ENCODE measurements around the gene SRF. TPM values are rescaled to one million over a fixed set of nuclear protein-coding genes. Genes with fewer than 3 reads are reported as not detected.

SRF gene
- total and polyA plus RNA-seq, 2 of the 4 experiments (the other 2 are of a cell fraction), result 20.6 to 56.3 TPM

DNA sequence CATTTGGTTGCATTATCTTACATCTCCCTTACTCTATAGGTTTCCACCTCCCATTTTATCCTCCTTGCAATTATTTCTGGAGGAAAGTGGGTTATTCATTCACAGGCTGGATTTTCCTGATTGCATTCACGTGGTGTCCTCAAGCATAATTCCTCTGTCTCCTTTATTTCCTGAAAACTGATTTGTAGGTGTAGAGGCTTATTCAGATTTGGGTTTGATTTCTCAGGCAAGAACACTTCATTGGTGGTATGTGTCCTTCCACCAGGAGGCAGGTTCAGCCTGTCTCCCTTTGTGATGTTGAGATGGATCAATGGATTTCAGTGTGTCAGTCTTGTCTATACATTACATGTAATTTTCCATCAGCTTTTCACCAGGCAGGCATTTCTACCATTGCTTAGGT is 40.9 kb downstream of the SRF start:
- no peak overlapping the region for H4K8ac ChIP-seq (ENCODE audit: low read depth in 2 of 2, low read length in 2 of 2)
- no peak overlapping the region for H2AK5ac ChIP-seq (ENCODE audit: low read depth, low read length)
- H3K4me1 ChIP-seq (ENCODE audit: control insufficient read depth, insufficient read depth, low read length), result no peaks in the 10 kb centered on the region
- intact Hi-C loops (cut with micrococcal nuclease) (no loop called here), in situ Hi-C loops (cut with MboI; ENCODE audit: low sequenced_read_pairs) (no loop called here), dilution Hi-C loops (cut with HindIII; ENCODE audit: low sequenced_read_pairs, unreplicated experiment) (no loop called here)
- POLR2A ChIA-PET (ENCODE audit: unreplicated experiment), result no interaction called here
- no peak overlapping the region for H2BK5ac ChIP-seq (ENCODE audit: low read depth, low read length, poor library complexity, severe bottlenecking)
- no peak overlapping the region for H2AK9ac ChIP-seq (replicated peaks; ENCODE audit: low read depth, low read length, poor library complexity)
- no peak overlapping the region for H2BK15ac ChIP-seq (ENCODE audit: low read depth, low read length)
- H4K20me1 ChIP-seq (ENCODE audit: insufficient read depth, low read length), result no peaks in the 10 kb centered on the region
- H3K4me2 ChIP-seq (ENCODE audit: low read depth, low read length), result no peak overlapping the region
- DNase-seq (no peak), ATAC-seq (ENCODE audit: low read depth) (no peak)
- no peak overlapping the region for H3K4ac ChIP-seq (ENCODE audit: low read depth, low read length)
- H3K27ac ChIP-seq (ENCODE audit: insufficient read depth, low read length), result no peak overlapping the region
- H2BK120ac ChIP-seq (ENCODE audit: low read depth, low read length), result no peak overlapping the region
- H4K91ac ChIP-seq (ENCODE audit: insufficient read depth, low read depth, low read length), result no peak overlapping the region
- no peak overlapping the region for H3K14ac ChIP-seq (replicated peaks; ENCODE audit: low read depth, low read length)
- no peak overlapping the region for H3K4me3 ChIP-seq (ENCODE audit: insufficient read depth, low read depth, low read length)
- no peak for TF ChIP-seq MAFK (IDR thresholded peaks at IDR 0.05; ENCODE audit: low read depth, low read length)
- TF ChIP-seq, protein P1, sequence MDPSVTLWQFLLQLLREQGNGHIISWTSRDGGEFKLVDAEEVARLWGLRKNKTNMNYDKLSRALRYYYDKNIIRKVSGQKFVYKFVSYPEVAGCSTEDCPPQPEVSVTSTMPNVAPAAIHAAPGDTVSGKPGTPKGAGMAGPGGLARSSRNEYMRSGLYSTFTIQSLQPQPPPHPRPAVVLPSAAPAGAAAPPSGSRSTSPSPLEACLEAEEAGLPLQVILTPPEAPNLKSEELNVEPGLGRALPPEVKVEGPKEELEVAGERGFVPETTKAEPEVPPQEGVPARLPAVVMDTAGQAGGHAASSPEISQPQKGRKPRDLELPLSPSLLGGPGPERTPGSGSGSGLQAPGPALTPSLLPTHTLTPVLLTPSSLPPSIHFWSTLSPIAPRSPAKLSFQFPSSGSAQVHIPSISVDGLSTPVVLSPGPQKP (IDR thresholded peaks at IDR 0.05; ENCODE audit: borderline replicate concordance, low read depth, low read length), result no peak
- TF ChIP-seq SMC3 (IDR thresholded peaks at IDR 0.05; ENCODE audit: low read depth, low read length), result no peak
- TF ChIP-seq, protein P2, sequence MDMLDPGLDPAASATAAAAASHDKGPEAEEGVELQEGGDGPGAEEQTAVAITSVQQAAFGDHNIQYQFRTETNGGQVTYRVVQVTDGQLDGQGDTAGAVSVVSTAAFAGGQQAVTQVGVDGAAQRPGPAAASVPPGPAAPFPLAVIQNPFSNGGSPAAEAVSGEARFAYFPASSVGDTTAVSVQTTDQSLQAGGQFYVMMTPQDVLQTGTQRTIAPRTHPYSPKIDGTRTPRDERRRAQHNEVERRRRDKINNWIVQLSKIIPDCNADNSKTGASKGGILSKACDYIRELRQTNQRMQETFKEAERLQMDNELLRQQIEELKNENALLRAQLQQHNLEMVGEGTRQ (IDR thresholded peaks at IDR 0.05; ENCODE audit: low read depth, low read length), result no peak
- no peak for TF ChIP-seq CHD1 (IDR thresholded peaks at IDR 0.05; ENCODE audit: low read depth, low read length)
- TF ChIP-seq, protein P3, sequence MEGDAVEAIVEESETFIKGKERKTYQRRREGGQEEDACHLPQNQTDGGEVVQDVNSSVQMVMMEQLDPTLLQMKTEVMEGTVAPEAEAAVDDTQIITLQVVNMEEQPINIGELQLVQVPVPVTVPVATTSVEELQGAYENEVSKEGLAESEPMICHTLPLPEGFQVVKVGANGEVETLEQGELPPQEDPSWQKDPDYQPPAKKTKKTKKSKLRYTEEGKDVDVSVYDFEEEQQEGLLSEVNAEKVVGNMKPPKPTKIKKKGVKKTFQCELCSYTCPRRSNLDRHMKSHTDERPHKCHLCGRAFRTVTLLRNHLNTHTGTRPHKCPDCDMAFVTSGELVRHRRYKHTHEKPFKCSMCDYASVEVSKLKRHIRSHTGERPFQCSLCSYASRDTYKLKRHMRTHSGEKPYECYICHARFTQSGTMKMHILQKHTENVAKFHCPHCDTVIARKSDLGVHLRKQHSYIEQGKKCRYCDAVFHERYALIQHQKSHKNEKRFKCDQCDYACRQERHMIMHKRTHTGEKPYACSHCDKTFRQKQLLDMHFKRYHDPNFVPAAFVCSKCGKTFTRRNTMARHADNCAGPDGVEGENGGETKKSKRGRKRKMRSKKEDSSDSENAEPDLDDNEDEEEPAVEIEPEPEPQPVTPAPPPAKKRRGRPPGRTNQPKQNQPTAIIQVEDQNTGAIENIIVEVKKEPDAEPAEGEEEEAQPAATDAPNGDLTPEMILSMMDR (conservative IDR thresholded peaks at IDR 0.05; ENCODE audit: low read depth, low read length), result no peak
- no peak for TF ChIP-seq RFX5 (IDR thresholded peaks at IDR 0.05; ENCODE audit: low read depth, low read length)
- TF ChIP-seq MXI1 (IDR thresholded peaks at IDR 0.05; ENCODE audit: borderline replicate concordance, low read depth, low read length), result no peak
- TF ChIP-seq FOS (IDR thresholded peaks at IDR 0.05; ENCODE audit: low read depth, low read length), result no peak
- no peak for TF ChIP-seq RCOR1 (IDR thresholded peaks at IDR 0.05; ENCODE audit: insufficient replicate concordance, low read length)
- WGBS, 2 experiments (ENCODE audit: extremely low coverage in 2 of 2, insufficient read length in 1 of 2), result no CpG with 5 or more reads among the region's 1 CpG
- H3K9me1 ChIP-seq (ENCODE audit: insufficient read depth, low read length), result no peaks in the 10 kb centered on the region
- H2AFZ ChIP-seq (replicated peaks; ENCODE audit: low read length, poor library complexity), result no peak overlapping the region
- BruUV-seq (replicated peaks), result no TSS peak
- H3K9me3 ChIP-seq (ENCODE audit: control insufficient read depth, insufficient read depth, low read length), result no peaks in the 10 kb centered on the region
- no peak overlapping the region for H3K23ac ChIP-seq (ENCODE audit: low read depth, low read length)
- peaks cover 22% of the 10 kb centered on the region for H3K36me3 ChIP-seq (ENCODE audit: control insufficient read depth, insufficient read depth, low read length)
- H3K79me1 ChIP-seq (ENCODE audit: low read depth in 1 of 2, low read length in 2 of 2), result no peaks in the 10 kb centered on the region
- no peak overlapping the region for H3K56ac ChIP-seq (ENCODE audit: extremely low read depth, insufficient read depth, low read length)
- CTCF ChIA-PET, result no interaction called here
- H3K27me3 ChIP-seq (ENCODE audit: control insufficient read depth, insufficient read depth, low read length), result no peaks in the 10 kb centered on the region
- no peak overlapping the region for H3K18ac ChIP-seq (ENCODE audit: low read depth, low read length)
- no peak overlapping the region for H4K5ac ChIP-seq (ENCODE audit: low read depth, low read length)
- H2BK20ac ChIP-seq (ENCODE audit: low read depth, low read length), result no peak overlapping the region
- no peak overlapping the region for H3K9ac ChIP-seq (ENCODE audit: low read depth, low read length)

Data from IMR-90 (cell line).